NCI-H2107 (cell line): ENCODE measurements around the gene SSBP2.
"Not testable (repeated sequence)": the region's sequence is repeated elsewhere in the genome, so short reads cannot be mapped to it uniquely, and the experiment has no call there.

Experiments
- DNase-seq: peaks from one replicate; lab custom pipeline; 2025; lab: John Stamatoyannopoulos, UW

SSBP2 gene

DNA sequence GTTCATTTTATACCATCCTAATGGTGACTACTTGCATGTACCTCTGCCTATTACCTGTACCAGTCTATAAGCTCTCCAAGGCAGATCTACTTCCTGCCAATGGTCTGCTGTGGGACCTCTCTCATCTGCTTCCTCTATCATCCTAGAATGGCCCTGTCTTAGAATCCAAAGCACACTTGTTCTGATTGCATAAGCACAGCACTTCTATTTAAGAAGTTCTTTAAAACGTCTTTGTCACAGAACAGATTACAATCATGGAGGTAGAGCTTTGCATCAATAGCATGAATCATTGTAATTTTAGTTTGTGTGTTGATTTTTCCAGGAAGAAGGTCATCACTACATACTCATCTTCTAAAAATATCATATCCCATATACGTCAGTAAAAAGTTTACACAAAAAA, 225.2 kb downstream of the SSBP2 start:
- DNase-seq: no peak

DNA sequence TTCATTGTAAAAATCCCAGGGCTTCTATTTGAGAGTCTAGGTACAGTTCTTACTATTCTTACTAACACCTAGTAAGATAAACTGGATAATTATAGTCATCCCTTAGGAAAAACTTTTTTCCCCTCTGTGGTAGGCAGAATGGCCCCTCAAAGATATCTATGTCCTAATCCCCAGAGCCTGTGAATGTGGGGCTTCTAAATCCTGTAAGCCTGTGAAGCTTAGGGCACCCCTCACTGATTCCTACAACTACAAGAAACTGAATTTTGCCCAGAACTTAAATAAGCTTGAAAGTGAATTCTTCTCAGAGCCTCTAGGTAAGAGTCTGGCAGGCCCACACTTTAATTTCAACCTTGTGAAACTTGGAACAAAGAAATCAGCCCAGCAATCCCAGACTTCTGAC, 226.9 kb downstream of the SSBP2 start:
- no peak for DNase-seq

DNA sequence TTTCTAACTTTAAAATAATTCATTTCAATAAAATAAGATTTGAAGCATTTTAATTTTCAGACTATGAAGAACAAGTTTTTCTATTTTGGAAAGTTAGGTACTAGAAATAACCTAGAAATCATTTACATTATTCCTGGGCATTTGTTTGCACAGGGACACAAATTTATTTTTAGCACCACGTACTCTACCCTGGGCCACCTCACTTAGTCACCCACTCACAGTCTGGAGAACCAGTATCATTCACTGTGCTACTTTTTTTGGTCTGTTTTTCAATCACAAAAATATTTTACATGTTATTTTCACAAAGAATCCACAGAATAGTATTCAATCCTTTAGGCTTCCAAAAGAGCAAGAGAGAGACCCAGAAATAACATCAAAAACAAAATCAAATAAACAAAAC, 228.3 kb downstream of the SSBP2 start:
- DNase-seq: no peak

DNA sequence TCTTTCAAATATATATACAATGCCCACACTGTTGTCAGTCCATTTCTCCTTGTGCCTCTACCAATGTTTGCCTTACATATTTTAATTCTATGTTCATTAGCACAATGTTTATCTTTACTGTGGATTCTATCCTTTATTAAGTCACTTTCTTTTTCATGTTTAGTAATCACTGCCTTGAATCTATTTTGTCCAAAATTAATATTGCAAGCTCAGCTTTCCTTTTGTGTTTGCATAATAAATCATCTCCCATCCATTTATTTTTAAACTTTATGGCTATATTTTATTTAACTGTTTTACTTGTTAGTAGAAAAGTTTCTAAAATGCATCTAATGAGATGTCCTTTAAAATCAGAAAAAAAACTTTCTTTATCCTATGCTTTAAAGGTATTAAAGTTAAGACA, 230.1 kb downstream of the SSBP2 start:
- DNase-seq: no peak

DNA sequence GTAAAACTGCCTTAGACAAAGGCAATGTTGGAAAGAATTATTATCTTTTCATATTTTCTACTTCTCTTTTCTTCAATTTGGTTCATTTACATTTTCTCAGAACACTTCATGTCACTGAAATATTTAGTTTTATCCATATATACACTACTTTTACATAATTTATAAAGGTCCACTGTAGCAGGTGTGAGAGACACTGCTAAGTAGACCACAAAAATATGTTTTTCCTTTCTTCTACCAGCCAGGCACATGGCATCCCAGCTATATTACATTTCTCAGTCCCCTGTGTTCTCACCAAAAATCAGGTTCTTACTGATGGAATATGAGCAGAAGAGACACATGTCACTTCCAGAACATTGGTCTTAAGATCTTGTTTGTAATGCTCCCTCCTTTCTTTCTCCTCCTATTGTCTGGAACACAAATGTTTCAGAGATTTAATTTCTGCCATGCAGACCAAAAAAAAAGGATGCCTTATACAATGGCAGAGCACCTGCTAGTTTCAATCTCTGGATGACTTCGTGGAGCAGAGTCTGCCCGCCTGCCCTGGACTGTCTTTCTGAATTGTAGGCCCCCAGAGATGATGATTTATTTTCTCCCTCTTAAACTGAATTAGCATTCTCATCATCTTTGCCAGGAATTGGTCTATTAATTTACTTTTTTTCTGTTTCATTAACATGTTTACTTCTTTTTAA, 231.5 kb downstream of the SSBP2 start:
- DNase-seq: no peak

DNA sequence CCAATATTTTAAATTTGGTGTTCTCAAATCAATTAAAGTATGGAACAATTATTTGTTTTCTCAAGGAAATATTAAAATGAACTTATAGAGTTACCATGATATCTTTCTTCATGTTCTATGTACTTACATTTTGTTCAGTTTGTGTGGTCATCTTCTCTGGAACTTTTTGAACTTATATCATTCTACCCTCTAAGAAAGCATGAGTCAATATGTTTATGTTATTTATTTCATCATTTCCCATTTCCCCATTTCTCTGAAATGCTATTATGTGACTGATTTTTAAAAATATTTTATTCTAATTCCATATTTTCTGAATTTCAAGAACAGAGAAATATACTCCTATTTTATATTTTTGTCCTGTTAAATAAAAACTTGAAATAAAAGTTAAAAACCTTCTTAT, 233.4 kb downstream of the SSBP2 start:
- no peak for DNase-seq

DNA sequence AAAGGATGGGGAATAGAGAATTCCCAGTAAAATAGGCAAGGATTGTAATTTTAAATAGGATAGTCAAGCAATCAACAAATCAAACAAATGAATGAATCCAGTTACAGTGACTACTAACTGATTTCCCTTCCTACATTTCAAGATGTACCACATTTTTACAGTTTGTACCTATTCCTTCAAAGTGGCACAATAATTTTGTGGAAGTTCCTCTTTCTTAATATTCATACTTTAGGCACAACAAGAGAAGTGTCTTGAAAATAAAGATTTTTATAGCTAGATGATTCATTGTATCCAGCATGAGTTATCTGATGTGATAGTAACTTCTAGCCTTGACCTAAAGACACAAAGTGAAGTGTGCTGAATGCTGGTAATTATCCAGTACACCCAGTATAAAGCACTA, 234.8 kb downstream of the SSBP2 start:
- no peak for DNase-seq

DNA sequence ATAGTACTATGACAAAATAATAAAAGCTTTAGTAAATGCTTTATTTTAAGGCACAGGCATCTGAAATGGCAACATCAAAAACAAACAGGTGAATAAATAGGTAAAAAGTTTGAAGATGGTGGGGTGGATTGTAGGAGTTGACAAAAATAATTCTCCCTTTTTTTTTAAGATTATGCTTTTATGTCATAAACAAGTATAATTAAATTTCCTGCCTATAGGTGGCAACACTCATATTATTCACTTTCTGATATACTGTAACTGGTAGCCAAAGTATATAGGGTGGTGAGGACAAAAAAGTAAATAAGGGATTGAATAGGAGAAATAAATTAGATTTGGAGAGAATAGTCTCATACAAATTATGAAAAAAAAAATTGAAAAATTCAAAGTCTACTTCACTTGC, 236.9 kb downstream of the SSBP2 start:
- DNase-seq: no peak

DNA sequence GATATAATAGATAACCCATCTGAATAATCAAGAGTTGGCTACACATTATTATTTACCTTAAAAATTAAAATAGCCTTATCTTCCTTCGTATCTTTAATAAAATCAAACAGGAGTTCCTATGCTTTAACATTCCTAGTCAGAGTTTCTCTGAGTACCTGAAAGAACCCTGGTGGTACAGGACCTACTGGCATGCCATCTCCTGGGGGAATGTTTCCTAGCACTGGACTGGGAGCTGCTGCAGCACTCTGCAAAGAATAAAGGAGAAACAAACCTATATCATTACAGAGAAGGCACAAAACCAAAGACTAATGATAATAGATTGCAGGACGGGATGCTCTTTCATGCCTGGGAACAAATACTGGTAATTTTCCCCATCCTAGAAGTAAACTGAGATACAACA, 237.4 kb downstream of the SSBP2 start:
- DNase-seq: no peak

DNA sequence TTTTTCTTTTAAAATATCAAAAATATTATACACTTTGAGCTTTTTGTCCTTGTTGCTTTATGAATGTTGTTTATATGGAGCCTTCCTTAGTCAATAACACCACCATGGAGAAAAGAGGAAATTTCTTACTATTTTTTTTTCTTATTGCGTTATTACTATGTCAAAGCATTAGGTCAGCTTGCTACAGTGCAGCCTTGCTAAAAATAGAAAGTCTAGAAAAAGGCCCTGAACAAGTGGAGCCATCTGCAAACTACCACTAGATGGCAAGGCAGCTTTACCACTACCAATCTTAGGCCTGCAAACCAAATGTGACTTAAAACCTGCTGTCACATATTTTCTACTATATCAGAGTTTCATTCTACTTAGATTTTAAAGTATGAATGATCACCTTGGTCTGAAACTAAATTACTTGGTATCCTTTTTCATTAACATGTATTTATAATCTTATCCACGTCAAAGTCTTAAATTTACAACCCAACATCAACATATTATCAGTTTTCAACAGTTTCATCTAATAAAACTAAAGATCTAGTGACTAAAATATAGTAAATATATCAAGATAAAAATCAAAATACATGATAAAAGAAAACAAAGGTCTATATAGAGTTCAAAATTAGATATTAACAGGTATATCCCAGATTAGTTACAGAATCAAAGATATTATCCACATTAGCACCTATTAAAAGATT, 243.9 kb downstream of the SSBP2 start:
- peak; percentile 12 for DNase-seq

DNA sequence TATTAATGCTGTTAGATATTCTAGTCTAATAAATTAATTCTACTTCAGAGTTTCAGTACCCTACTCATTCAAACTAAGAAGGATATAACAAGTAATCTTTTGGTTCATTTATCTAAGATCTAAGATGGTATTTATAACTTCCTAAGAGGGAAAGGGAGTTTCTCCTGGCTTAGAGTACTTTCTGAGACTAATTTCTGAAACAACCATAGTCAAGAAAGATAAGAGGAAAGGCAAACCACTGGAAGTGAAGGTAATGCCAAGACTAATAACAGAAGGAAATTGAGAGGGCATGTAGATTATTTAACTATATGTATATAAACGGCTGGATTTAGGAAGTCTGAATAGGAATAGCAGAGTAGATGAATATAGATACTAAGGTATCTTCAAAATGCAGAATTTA, 244.5 kb downstream of the SSBP2 start:
- DNase-seq: no peak

DNA sequence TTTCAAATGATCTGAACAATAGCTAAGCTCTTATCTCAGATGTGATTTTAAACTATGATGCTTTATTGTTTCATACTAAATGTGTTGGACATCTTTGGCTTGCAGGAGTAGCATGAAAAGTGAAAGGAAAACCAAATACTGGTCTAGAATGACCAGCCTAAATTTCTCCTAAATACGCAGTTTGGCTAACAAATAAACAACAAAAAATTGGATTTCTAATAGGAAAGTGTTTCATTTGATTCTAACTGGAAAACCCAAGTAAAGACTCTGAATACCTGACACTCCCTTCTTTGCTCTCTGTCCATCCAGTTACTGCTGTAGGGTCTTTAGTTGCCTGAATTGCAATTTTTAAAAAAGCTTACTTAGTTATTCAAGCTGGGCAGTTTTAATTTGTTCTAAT, 245.2 kb downstream of the SSBP2 start:
- no peak for DNase-seq

DNA sequence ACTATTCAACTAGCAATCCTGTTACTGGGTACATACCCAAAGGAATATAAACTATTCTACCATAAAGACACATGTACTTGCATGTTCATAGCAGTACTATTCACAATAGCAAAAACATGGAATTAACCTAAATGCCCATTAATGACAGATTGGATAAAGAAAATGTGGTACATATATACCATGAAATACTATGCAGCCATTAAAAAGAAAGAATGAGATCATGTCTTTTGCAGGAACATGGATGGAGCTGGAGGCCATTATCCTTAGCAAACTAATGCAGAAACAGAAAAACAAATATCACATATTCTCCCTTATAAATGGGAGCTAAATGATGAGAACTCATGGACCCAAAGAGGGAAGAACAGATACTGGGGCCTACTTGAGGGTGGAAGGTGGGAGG, 247.3 kb downstream of the SSBP2 start:
- not testable (repeated sequence) for DNase-seq

DNA sequence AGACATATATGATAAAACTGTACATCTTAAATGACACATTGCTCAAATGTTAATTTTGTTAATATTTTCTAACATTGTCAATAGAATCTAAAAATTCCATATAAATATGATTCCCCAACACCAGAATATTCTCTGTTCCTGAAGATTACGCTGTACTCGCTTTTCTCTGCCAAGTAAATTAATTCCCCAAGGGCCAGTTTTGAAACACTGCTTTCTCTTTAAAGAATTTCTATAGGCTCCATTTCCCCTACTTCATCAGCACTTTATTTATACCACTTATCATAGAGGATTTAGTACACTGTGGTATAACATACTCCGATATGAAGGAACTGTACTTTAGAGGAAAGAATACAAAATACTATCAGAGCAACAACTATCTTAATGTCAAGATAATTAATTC, 255.6 kb downstream of the SSBP2 start:
- no peak for DNase-seq

DNA sequence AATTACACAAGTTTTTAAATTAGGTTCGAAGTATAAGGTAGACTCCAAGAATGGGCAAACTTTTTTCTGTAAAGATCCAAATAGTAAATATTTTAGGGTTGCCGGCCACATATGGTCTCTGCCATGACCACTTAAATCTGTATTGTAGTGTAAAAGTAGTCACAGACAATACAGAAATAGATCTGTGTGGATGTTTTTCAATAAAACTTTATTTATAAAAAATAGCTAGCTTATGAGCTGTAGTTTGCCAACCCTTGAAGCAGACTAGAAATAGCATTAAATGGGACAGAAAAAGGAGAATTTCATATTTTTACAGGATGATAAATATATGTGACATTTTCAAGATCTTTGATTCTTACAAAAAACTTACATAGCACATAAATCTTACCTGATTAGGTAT, 262.0 kb downstream of the SSBP2 start:
- no peak for DNase-seq

DNA sequence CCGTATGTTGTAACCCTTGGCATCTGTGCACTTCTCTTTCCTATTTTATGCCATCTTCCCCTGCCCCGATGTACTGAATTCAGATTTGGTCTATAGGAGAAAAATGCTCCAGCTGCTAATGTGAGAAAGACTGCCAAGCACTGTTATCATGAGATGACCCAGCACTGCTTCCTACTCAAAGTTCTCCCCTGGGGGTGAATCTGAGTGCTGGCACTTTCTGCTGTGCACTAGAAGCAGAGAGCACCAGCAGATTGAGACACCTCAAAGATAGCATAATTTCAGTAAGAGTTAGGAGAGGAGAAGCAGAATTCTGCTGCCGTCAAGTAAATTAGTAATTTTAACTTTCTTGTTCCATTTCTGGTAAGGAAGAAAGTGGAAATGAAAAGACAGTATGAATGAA, 264.2 kb downstream of the SSBP2 start:
- DNase-seq: no peak

DNA sequence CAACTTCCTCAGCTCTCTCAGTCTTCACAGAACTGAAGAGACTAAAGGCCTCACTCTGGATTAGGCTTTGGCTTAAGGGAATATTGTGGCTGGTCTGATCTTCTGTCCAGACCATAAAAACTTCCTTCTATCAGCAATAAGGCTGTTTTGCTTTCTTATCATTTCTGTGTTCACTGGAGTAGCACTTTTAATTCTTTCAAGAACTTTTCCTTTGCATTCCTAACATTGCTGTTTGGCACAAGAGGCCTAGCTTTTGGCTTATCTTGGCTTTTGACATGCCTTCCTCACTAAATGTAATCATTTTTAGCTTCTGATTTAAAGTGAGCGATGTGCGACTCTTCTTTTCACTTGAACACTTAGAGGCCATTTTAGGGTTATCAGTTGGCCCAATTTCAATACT, 268.3 kb downstream of the SSBP2 start:
- DNase-seq: no peak

DNA sequence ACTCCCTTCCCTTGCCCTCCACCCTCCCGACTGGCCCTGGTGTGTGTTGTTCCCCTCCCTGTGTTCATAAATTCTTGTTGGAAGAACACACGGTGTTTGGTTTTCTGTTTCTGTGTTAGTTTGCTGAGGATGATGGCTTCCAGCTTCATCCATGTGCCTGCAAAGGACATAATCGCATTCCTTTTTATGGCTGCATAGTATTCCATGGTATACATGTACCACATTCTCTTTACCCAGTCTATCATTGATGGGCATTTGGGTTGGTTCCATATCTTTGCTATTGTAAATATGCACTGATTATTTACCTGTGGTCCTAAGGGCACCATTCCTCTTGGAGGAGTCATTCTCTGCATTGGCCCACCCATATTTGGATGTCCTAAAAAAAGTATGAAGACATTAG, 277.5 kb downstream of the SSBP2 start:
- DNase-seq: not testable (repeated sequence)

DNA sequence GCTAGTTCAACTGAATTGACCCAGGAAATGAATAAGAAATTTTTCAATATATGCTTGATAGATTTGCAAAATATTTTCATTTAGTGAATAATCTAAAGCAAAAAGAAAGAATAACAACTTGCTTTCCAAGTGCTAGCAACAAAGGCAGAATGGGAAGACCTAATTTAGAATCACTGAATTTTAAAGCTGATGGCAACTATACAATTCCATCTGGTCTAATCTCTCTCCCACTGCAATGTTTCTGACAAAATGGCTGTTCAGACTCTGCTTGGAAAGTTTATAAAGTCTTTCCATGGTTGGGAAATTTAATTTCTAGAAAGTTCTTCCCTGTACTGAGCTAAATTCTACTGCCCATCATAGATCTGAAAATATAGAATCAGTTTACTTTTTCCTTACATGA, 281.2 kb downstream of the SSBP2 start:
- DNase-seq: no peak

DNA sequence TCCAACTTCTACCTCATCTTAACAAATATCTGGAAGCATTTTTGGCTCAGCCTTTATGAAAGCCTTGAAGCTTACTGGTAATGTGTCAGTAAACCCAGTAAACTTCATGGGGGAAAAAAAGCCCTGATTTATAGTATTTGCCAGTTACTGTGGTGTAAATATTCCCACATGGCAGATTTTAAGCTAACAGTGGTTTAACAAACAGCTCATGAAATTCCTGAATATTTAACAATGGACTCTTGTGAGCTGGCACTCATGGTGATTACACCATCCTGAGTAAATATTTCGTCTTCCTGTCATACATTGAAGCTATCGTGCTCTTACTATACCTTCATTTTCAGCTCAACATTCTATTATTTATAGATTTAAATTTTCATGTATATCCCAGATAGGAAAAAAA, 300.0 kb downstream of the SSBP2 start:
- no peak for DNase-seq

DNA sequence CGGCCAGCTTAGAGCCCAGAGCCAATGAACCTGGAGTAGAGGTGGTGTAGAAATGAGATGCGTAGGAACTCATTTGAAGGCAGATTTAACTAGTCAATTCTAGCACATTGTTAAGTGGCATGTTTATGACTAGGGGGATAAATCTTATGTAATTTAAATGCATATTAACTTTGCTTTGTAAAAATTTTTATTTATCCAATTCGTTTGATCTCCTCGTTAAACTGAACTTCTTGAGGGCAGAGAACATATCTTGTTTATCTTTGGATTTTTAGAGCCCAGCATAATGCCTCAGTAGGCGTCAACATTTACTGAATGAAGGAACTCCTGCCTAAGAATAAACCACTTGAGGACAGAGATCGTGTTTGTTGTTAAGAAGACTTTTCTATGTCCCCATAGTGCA, 315.9 kb downstream of the SSBP2 start:
- DNase-seq: no peak

DNA sequence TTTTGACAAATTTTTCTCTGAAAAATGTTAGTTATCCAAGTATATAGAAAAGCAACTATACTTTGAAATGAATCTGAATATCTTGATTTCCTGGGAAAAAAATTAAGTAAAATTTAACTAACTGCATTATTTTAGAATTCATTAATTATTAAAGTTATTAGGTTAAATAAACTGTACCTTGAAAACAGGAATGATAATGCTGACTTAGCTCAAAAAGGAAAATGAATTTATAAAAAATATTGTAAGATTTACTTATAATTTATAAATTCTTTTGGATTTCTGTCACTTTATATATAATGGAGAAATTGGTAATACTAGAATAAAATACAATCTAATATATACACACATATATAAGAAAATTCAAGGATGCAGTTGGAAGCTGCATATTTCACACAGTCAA, 320.9 kb downstream of the SSBP2 start:
- no peak for DNase-seq

DNA sequence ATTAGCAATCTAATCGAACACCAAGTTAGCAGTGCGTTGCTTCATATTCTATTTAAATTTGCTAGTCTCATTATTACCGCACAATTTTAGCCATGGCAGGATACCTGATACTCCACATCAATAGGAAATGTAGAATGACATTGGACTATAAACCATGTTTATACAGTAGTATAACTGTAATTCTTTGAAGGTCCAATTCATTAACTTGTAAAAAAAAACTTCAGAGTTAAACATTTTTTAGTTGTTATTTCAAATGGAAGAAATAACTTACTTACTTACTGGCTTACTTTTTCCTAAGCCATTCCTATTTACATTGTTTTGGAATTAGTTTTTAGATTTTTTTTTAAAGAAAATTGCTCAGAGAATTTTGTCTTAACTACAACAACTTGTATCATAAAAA, 321.5 kb downstream of the SSBP2 start:
- DNase-seq: no peak

DNA sequence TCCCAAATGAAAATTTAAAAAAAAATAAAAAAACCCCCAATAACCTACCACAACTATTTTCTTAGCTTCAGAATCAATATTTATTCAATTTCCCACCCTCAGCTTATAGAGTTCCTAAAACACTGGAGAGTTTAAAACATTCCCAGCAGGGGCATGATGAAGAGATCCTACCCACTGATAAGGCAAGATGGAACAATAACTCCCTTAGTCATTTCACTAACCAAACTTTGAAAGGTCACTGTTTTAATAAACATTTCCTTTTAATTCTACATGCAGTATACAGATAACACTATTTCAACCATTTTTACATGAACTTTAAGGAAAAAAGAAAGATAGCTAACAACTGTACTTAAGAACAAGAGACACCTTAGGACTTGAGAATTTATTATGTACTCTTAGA, 322.0 kb downstream of the SSBP2 start:
- no peak for DNase-seq
